Neutrophil (primary cell): Measurements from ENCODE around the gene ERLEC1.
"Not testable (repeated sequence)": the region's sequence is repeated elsewhere in the genome, so short reads cannot be mapped to it uniquely, and the experiment has no call there.

Source experiments
- H3K27ac ChIP-seq: fragments of 200-600 bp; sonication (generic); 2 replicates; pipeline ENCODE4 v1.5.1; 2016; ENCODE audit warnings: mild to moderate bottlenecking, moderate library complexity
- H3K27me3 ChIP-seq: fragments of 200-600 bp; sonication (generic); 2 replicates; pipeline ENCODE4 v1.6.0; 2016; ENCODE audit warnings: mild to moderate bottlenecking
- H3K36me3 ChIP-seq: fragments of 200-600 bp; sonication (generic); 2 replicates; pipeline ENCODE4 v1.5.1; 2017
- H3K4me1 ChIP-seq, 2 experiments: fragments of 200-600 bp in 1 of 2; sonication (generic) in 1 of 2; 1 replicate in 1 of 2; 2 replicates in 1 of 2; pipeline versions ENCODE4 v1.5.1 to v1.6.1; 2013 to 2016; ENCODE audit warnings: low read depth in 1 of 2, low read length in 1 of 2, mild to moderate bottlenecking in 1 of 2, moderate library complexity in 1 of 2; ENCODE audit not compliant: control insufficient read depth in 1 of 2, insufficient read depth in 1 of 2
- H3K4me3 ChIP-seq, 2 experiments: fragments of 200-600 bp in 1 of 2; sonication (generic) in 1 of 2; 1 replicate in 1 of 2; 2 replicates in 1 of 2; pipeline ENCODE4 v1.5.1; 2013 to 2016; ENCODE audit warnings: low read depth in 1 of 2, low read length in 1 of 2, mild to moderate bottlenecking in 1 of 2, moderate library complexity in 1 of 2
- H3K9me3 ChIP-seq: fragments of 200-600 bp; sonication (generic); 2 replicates; pipeline ENCODE4 v1.5.1; 2016
- TF ChIP-seq, protein P1 (sequence below): fragments of 200-600 bp; sonication (generic); IDR thresholded peaks from 2 replicates; pipeline ENCODE4 v1.5.1; 2016; ENCODE audit warnings: antibody characterized with exemption

Gene ERLEC1

GRCh38 chr2:53756644-53757043 is 30.2 kb upstream of the ERLEC1 start:
- no peaks in the 10 kb centered on the region for H3K9me3 ChIP-seq
- H3K4me1 ChIP-seq = no peaks in the 10 kb centered on the region
- peaks cover 22% of the 10 kb centered on the region for H3K36me3 ChIP-seq
- H3K27me3 ChIP-seq = no peaks in the 10 kb centered on the region
- no peak overlapping the region for H3K27ac ChIP-seq
- TF ChIP-seq, protein P1, sequence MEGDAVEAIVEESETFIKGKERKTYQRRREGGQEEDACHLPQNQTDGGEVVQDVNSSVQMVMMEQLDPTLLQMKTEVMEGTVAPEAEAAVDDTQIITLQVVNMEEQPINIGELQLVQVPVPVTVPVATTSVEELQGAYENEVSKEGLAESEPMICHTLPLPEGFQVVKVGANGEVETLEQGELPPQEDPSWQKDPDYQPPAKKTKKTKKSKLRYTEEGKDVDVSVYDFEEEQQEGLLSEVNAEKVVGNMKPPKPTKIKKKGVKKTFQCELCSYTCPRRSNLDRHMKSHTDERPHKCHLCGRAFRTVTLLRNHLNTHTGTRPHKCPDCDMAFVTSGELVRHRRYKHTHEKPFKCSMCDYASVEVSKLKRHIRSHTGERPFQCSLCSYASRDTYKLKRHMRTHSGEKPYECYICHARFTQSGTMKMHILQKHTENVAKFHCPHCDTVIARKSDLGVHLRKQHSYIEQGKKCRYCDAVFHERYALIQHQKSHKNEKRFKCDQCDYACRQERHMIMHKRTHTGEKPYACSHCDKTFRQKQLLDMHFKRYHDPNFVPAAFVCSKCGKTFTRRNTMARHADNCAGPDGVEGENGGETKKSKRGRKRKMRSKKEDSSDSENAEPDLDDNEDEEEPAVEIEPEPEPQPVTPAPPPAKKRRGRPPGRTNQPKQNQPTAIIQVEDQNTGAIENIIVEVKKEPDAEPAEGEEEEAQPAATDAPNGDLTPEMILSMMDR = no peak
- no peak overlapping the region for H3K4me3 ChIP-seq

- H3K4me1 ChIP-seq, H3K9me3 ChIP-seq: not testable (repeated sequence)
- H3K36me3 ChIP-seq = peaks cover 27% of the 10 kb centered on the region
Measured at GRCh38 chr2:53757206-53757605, 29.6 kb upstream of the ERLEC1 start.

GRCh38 chr2:53765767-53766166 is 21.1 kb upstream of the ERLEC1 start:
- H3K4me1 ChIP-seq = peaks cover 6 to 12% of the 10 kb centered on the region in 2 experiments
- H3K27me3 ChIP-seq = no peaks in the 10 kb centered on the region
- peaks cover 27% of the 10 kb centered on the region for H3K36me3 ChIP-seq
- TF ChIP-seq, protein P1 = no peak
- H3K4me3 ChIP-seq = no peak overlapping the region
- H3K27ac ChIP-seq = no peak overlapping the region
- H3K9me3 ChIP-seq = no peaks in the 10 kb centered on the region

More at GRCh38 chr2:53757206-53757605, 29.6 kb upstream of the ERLEC1 start:
- H3K27ac ChIP-seq, H3K4me3 ChIP-seq, H3K27me3 ChIP-seq: not testable (repeated sequence)

DNA sequence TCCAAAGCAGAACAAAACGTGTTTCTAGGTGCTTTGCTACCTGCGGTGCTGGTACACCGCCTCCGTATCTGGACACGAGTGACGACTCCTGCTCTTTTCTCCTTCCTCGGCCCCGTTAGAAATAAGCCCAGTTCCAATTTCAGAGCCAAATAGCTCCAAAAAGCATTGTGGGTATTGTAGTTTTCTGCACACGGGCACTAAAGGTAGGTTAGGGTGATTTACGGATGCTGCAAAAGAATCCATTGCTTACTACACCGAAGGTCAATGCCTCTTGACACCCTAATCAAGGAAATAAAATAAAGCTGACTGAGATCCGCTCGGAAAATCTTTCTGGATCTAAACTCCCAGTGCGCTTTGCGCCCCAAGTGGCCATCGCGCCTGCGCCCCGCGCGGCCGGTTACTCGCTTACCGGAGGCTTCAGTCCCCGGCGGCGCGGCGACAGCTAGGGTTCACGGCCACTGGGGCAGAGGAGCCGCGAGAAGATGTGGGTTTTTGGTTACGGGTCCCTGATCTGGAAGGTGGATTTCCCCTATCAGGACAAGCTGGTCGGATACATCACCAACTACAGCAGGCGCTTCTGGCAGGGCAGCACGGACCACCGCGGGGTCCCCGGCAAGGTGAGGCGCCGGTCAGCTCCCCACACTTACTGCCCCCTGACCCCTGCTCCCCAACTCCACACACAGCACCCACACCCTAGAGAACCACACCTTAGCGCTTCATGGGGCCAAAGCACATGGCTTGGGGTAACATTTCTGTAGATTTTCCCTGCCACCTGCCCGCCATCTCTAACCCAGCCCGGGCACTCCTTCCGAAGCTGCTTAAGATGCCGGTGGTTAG is 19.2 kb upstream of the ERLEC1 start, which contains the start of gene CHAC2:
TSS of gene CHAC2 (plus strand) at position 400 of the 837 bp plus-strand sequence. CDS start at position 483, 83 bp downstream.
- TF ChIP-seq, protein P1 = no peak
- Histone ChIP-seq H3K4me1 (peaks cover 6 to 12% of the 10 kb centered on the region in 2 experiments), H3K36me3 (peaks cover 15% of the 10 kb centered on the region)

DNA sequence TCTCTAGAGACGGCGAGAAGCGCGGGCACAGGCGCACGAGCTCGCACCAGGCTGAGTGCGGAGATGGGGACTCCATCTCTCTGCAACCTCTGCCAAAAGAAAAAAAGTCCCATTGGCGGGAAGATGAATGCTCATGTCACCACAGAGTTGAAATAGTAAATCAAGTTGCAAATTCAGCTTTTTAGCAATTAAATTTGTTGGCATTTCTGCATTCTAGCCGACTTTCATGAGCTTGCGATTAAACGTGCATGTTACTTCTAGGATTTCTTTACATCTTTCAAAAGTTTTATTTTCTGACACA is 18.7 kb upstream of the ERLEC1 start:
- Histone ChIP-seq H3K4me3 (peak overlapping the region; percentile 72 to 81), H3K27me3 (no peaks in the 10 kb centered on the region), H3K36me3 (peaks cover 9% of the 10 kb centered on the region), H3K9me3 (no peaks in the 10 kb centered on the region), H3K4me1 (peaks cover 6 to 12% of the 10 kb centered on the region in 2 experiments), H3K27ac (no peak overlapping the region)
- TF ChIP-seq, protein P1 = no peak

More for the DNA sequence above, 19.2 kb upstream of the ERLEC1 start, which contains the start of gene CHAC2:
- Histone ChIP-seq H3K9me3 (no peaks in the 10 kb centered on the region), H3K4me3 (peak within 1 kb of the TSS; percentile 72 to 81), H3K27ac (peak within 1 kb of the TSS; percentile 30), H3K27me3 (no peaks in the 10 kb centered on the region)

- H3K4me3 ChIP-seq = no peak overlapping the region
- H3K27ac ChIP-seq = no peak overlapping the region
- H3K27me3 ChIP-seq = no peaks in the 10 kb centered on the region
- TF ChIP-seq, protein P1 = no peak
- peaks cover 3% of the 10 kb centered on the region for H3K36me3 ChIP-seq
- peaks cover 6 to 12% of the 10 kb centered on the region in 2 experiments for H3K4me1 ChIP-seq
- H3K9me3 ChIP-seq = no peaks in the 10 kb centered on the region
Measured at GRCh38 chr2:53769318-53769945, 17.4 kb upstream of the ERLEC1 start.
